ENCODE results near the gene HLA-DMA.

Gene HLA-DMA

GRCh38 chr6:32973144-32974015, 20.5 kb upstream of the HLA-DMA start:
- Histone ChIP-seq H2BK5ac (ENCODE audit: low read depth, low read length, poor library complexity) (no peak overlapping the region), H4K91ac (ENCODE audit: low read depth, low read length) (no peak overlapping the region), H3K4me3 (ENCODE audit: low read depth, low read length) (peak overlapping the region; percentile 99), H3K27me3 (ENCODE audit: insufficient read depth, low read length) (no peaks in the 10 kb centered on the region), H3K4ac (ENCODE audit: low read depth, low read length) (peak overlapping the region; percentile 94), H4K8ac (ENCODE audit: low read depth, low read length) (no peak overlapping the region), H2AK5ac (ENCODE audit: low read length) (no peak overlapping the region), H3K18ac (ENCODE audit: low read length) (no peak overlapping the region), H3K9ac (ENCODE audit: low read length) (peak overlapping the region; percentile 91), H2BK12ac (ENCODE audit: low read length) (no peak overlapping the region), H3K9me3 (ENCODE audit: insufficient read depth, low read depth, low read length) (peaks cover 2% of the 10 kb centered on the region), H2AFZ (ENCODE audit: insufficient read depth, low read length, poor library complexity) (no peak overlapping the region), H3K79me1 (ENCODE audit: low read length) (peaks cover 35% of the 10 kb centered on the region), H3K23ac (ENCODE audit: low read length) (no peak overlapping the region), H3K14ac (ENCODE audit: low read length) (peak overlapping the region; percentile 74), H3K4me2 (ENCODE audit: low read length) (peak overlapping the region; percentile 76), H2BK120ac (ENCODE audit: insufficient read depth, low read length, poor library complexity) (no peak overlapping the region), H4K12ac (ENCODE audit: low read depth, low read length) (no peak overlapping the region), H3K4me1 (ENCODE audit: control insufficient read depth in 1 of 2, insufficient read depth in 2 of 2, low read length in 2 of 2) (peaks cover 0 to 8% of the 10 kb centered on the region in 2 experiments), H3K27ac (ENCODE audit: low read depth, low read length) (no peak overlapping the region), H3K36me3 (ENCODE audit: control insufficient read depth in 1 of 2, insufficient read depth in 2 of 2, low read length in 2 of 2) (peaks cover 43 to 50% of the 10 kb centered on the region in 2 experiments), H3K79me2 (ENCODE audit: control insufficient read depth, insufficient read depth, low read length, poor library complexity) (peaks cover 48% of the 10 kb centered on the region)
- DNase-seq, result peak in 1 of 2 donors; percentile 55
- WGBS (ENCODE audit: extremely low coverage, insufficient coverage, insufficient read length), result no CpG with 5 or more reads among the region's 23 CpGs

- Histone ChIP-seq H3K27me3 (ENCODE audit: insufficient read depth, low read length) (no peaks in the 10 kb centered on the region), H4K12ac (ENCODE audit: low read depth, low read length) (peak overlapping the region; percentile 4), H2BK12ac (ENCODE audit: low read length) (no peak overlapping the region), H4K8ac (ENCODE audit: low read depth, low read length) (no peak overlapping the region), H2BK5ac (ENCODE audit: low read depth, low read length, poor library complexity) (peak overlapping the region; percentile 42), H3K23ac (ENCODE audit: low read length) (no peak overlapping the region), H3K4me1 (ENCODE audit: control insufficient read depth in 1 of 2, insufficient read depth in 2 of 2, low read length in 2 of 2) (peaks cover 0 to 7% of the 10 kb centered on the region in 2 experiments), H3K27ac (ENCODE audit: low read depth, low read length) (peak overlapping the region; percentile 52), H3K79me2 (ENCODE audit: control insufficient read depth, insufficient read depth, low read length, poor library complexity) (peaks cover 52% of the 10 kb centered on the region), H3K4ac (ENCODE audit: low read depth, low read length) (peak overlapping the region; percentile 94), H2AK5ac (ENCODE audit: low read length) (peak overlapping the region; percentile 3), H3K14ac (ENCODE audit: low read length) (peak overlapping the region; percentile 74), H2AFZ (ENCODE audit: insufficient read depth, low read length, poor library complexity) (no peak overlapping the region), H3K18ac (ENCODE audit: low read length) (peak overlapping the region; percentile 32), H3K9me3 (ENCODE audit: insufficient read depth, low read depth, low read length) (peaks cover 2% of the 10 kb centered on the region), H4K91ac (ENCODE audit: low read depth, low read length) (no peak overlapping the region), H3K36me3 (ENCODE audit: control insufficient read depth in 1 of 2, insufficient read depth in 2 of 2, low read length in 2 of 2) (peaks cover 37 to 42% of the 10 kb centered on the region in 2 experiments), H3K79me1 (ENCODE audit: low read length) (peaks cover 40% of the 10 kb centered on the region), H3K4me3 (ENCODE audit: low read depth, low read length) (peak overlapping the region; percentile 99), H3K9ac (ENCODE audit: low read length) (peak overlapping the region; percentile 91), H2BK120ac (ENCODE audit: insufficient read depth, low read length, poor library complexity) (peak overlapping the region; percentile 5), H3K4me2 (ENCODE audit: low read length) (peak overlapping the region; percentile 76)
- no CpG with 5 or more reads among the region's 70 CpGs for WGBS (ENCODE audit: extremely low coverage, insufficient coverage, insufficient read length)
- peak in 1 of 2 donors; percentile 25 for DNase-seq
These were observed 19.7 kb upstream of the HLA-DMA start for GRCh38 chr6:32972353-32973143.

- H2BK12ac ChIP-seq (ENCODE audit: low read length), result no peak overlapping the region
- H3K23ac ChIP-seq (ENCODE audit: low read length), result no peak overlapping the region
- H2BK120ac ChIP-seq (ENCODE audit: insufficient read depth, low read length, poor library complexity), result peak overlapping the region; percentile 50
- peak overlapping the region; percentile 80 for H4K8ac ChIP-seq (ENCODE audit: low read depth, low read length)
- peak overlapping the region; percentile 79 for H4K12ac ChIP-seq (ENCODE audit: low read depth, low read length)
- H3K79me1 ChIP-seq (ENCODE audit: low read length), result peaks cover 40% of the 10 kb centered on the region
- H3K36me3 ChIP-seq (ENCODE audit: control insufficient read depth in 1 of 2, insufficient read depth in 2 of 2, low read length in 2 of 2), result peaks cover 31 to 35% of the 10 kb centered on the region in 2 experiments
- peak overlapping the region; percentile 87 for H3K4me2 ChIP-seq (ENCODE audit: low read length)
- peaks cover 0 to 12% of the 10 kb centered on the region in 2 experiments for H3K4me1 ChIP-seq (ENCODE audit: control insufficient read depth in 1 of 2, insufficient read depth in 2 of 2, low read length in 2 of 2)
- H4K91ac ChIP-seq (ENCODE audit: low read depth, low read length), result peak overlapping the region; percentile 90
- peaks cover 2% of the 10 kb centered on the region for H3K9me3 ChIP-seq (ENCODE audit: insufficient read depth, low read depth, low read length)
- peak overlapping the region; percentile 99 for H3K4me3 ChIP-seq (ENCODE audit: low read depth, low read length)
- no peak overlapping the region for H2AFZ ChIP-seq (ENCODE audit: insufficient read depth, low read length, poor library complexity)
- H3K18ac ChIP-seq (ENCODE audit: low read length), result peak overlapping the region; percentile 82
- WGBS (ENCODE audit: extremely low coverage, insufficient coverage, insufficient read length), result no CpG with 5 or more reads among the region's 58 CpGs
- peak overlapping the region; percentile 25 for H2AK5ac ChIP-seq (ENCODE audit: low read length)
- H3K27me3 ChIP-seq (ENCODE audit: insufficient read depth, low read length), result no peaks in the 10 kb centered on the region
- H2BK5ac ChIP-seq (ENCODE audit: low read depth, low read length, poor library complexity), result peak overlapping the region; percentile 82
- no peak overlapping the region for H3K9ac ChIP-seq (ENCODE audit: low read length)
- peak; percentile 100 for DNase-seq
- H3K79me2 ChIP-seq (ENCODE audit: control insufficient read depth, insufficient read depth, low read length, poor library complexity), result peaks cover 52% of the 10 kb centered on the region
- peak overlapping the region; percentile 94 for H3K4ac ChIP-seq (ENCODE audit: low read depth, low read length)
- H3K27ac ChIP-seq (ENCODE audit: low read depth, low read length), result peak overlapping the region; percentile 100
- H3K14ac ChIP-seq (ENCODE audit: low read length), result peak overlapping the region; percentile 90
These were observed 18.9 kb upstream of the HLA-DMA start for GRCh38 chr6:32971581-32972352.

- peak overlapping the region; percentile 91 for H3K4ac ChIP-seq (ENCODE audit: low read depth, low read length)
- no peaks in the 10 kb centered on the region for H3K27me3 ChIP-seq (ENCODE audit: insufficient read depth, low read length)
- peak overlapping the region; percentile 79 for H4K12ac ChIP-seq (ENCODE audit: low read depth, low read length)
- peaks cover 26 to 29% of the 10 kb centered on the region in 2 experiments for H3K36me3 ChIP-seq (ENCODE audit: control insufficient read depth in 1 of 2, insufficient read depth in 2 of 2, low read length in 2 of 2)
- peak in 1 of 2 donors; percentile 55 for DNase-seq
- peaks cover 0 to 12% of the 10 kb centered on the region in 2 experiments for H3K4me1 ChIP-seq (ENCODE audit: control insufficient read depth in 1 of 2, insufficient read depth in 2 of 2, low read length in 2 of 2)
- peak overlapping the region; percentile 87 for H3K4me2 ChIP-seq (ENCODE audit: low read length)
- peak overlapping the region; percentile 82 for H3K18ac ChIP-seq (ENCODE audit: low read length)
- no peak overlapping the region for H2BK12ac ChIP-seq (ENCODE audit: low read length)
- peak overlapping the region; percentile 100 for H3K27ac ChIP-seq (ENCODE audit: low read depth, low read length)
- peaks cover 52% of the 10 kb centered on the region for H3K79me2 ChIP-seq (ENCODE audit: control insufficient read depth, insufficient read depth, low read length, poor library complexity)
- WGBS (ENCODE audit: extremely low coverage, insufficient coverage, insufficient read length), result no CpG with 5 or more reads among the region's 15 CpGs
- peak overlapping the region; percentile 99 for H3K9ac ChIP-seq (ENCODE audit: low read length)
- peak overlapping the region; percentile 80 for H4K8ac ChIP-seq (ENCODE audit: low read depth, low read length)
- peak overlapping the region; percentile 25 for H2AK5ac ChIP-seq (ENCODE audit: low read length)
- H3K79me1 ChIP-seq (ENCODE audit: low read length), result peaks cover 40% of the 10 kb centered on the region
- H3K23ac ChIP-seq (ENCODE audit: low read length), result no peak overlapping the region
- peak overlapping the region; percentile 90 for H4K91ac ChIP-seq (ENCODE audit: low read depth, low read length)
- peaks cover 2% of the 10 kb centered on the region for H3K9me3 ChIP-seq (ENCODE audit: insufficient read depth, low read depth, low read length)
- H3K14ac ChIP-seq (ENCODE audit: low read length), result peak overlapping the region; percentile 90
- H3K4me3 ChIP-seq (ENCODE audit: low read depth, low read length), result peak overlapping the region; percentile 76
- H2AFZ ChIP-seq (ENCODE audit: insufficient read depth, low read length, poor library complexity), result no peak overlapping the region
- H2BK120ac ChIP-seq (ENCODE audit: insufficient read depth, low read length, poor library complexity), result peak overlapping the region; percentile 50
- peak overlapping the region; percentile 82 for H2BK5ac ChIP-seq (ENCODE audit: low read depth, low read length, poor library complexity)
These were observed 18.3 kb upstream of the HLA-DMA start for GRCh38 chr6:32971242-32971580.

Data from trophoblast cell (in vitro differentiated cells and primary cell).